DMS 273 (cell line): Measurements from ENCODE around the gene PTCHD1.

Experiments used
- DNase-seq: peaks from one replicate; lab custom pipeline; 2025; ENCODE audit not compliant: unreplicated experiment; lab: John Stamatoyannopoulos, UW

Gene PTCHD1

GRCh38 chrX:23394421-23394820 is 59.8 kb downstream of the PTCHD1 start:
- peak; percentile 17 for DNase-seq

- no peak for DNase-seq
These were observed 61.6 kb downstream of the PTCHD1 start for GRCh38 chrX:23396263-23396662.

GRCh38 chrX:23398570-23398969 is 63.9 kb downstream of the PTCHD1 start:
- no peak for DNase-seq

GRCh38 chrX:23403849-23404248 is 69.2 kb downstream of the PTCHD1 start:
- DNase-seq: peak; percentile 57

- no peak for DNase-seq
These were observed 88.3 kb downstream of the PTCHD1 start for GRCh38 chrX:23422912-23423311.

- DNase-seq: no peak
These were observed 99.8 kb downstream of the PTCHD1 start for GRCh38 chrX:23434356-23434884.

- DNase-seq: no peak
These were observed 100.5 kb downstream of the PTCHD1 start for GRCh38 chrX:23435108-23435507.

- DNase-seq: peak; percentile 22
These were observed 100.9 kb downstream of the PTCHD1 start for GRCh38 chrX:23435575-23435974.

- no peak for DNase-seq
These were observed 102.2 kb downstream of the PTCHD1 start for GRCh38 chrX:23436875-23437274.

- peak; percentile 6 for DNase-seq
These were observed 116.6 kb downstream of the PTCHD1 start for GRCh38 chrX:23451266-23451665.
